ENCODE results near the gene PRSS2.

The PRSS2 gene

GRCh38 chr7:142787034-142787768 lies 16.4 kb downstream of the PRSS2 start:
- DNase-seq (ENCODE audit: low read depth), result no peak

DNA sequence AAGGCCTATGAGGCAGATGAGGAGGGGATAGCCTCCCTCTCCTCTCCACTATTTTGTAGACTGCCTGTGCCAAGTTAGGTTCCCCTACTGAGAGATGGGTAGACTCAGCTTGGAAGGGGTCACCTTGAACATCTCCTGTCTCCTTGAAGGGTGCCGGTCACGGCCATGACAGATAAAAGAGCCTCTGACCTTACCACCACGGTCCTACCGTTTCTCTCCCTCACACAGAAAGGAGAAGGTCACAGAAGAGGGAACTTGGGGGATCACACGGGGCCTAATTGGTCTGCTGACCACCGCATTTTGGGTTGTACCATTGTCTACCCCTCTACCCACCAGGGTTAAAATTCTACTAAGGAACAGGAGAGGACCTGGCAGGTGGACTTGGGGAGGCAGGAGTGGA lies 17.0 kb downstream of the PRSS2 start:
- no peak for DNase-seq (ENCODE audit: low read depth)

DNA sequence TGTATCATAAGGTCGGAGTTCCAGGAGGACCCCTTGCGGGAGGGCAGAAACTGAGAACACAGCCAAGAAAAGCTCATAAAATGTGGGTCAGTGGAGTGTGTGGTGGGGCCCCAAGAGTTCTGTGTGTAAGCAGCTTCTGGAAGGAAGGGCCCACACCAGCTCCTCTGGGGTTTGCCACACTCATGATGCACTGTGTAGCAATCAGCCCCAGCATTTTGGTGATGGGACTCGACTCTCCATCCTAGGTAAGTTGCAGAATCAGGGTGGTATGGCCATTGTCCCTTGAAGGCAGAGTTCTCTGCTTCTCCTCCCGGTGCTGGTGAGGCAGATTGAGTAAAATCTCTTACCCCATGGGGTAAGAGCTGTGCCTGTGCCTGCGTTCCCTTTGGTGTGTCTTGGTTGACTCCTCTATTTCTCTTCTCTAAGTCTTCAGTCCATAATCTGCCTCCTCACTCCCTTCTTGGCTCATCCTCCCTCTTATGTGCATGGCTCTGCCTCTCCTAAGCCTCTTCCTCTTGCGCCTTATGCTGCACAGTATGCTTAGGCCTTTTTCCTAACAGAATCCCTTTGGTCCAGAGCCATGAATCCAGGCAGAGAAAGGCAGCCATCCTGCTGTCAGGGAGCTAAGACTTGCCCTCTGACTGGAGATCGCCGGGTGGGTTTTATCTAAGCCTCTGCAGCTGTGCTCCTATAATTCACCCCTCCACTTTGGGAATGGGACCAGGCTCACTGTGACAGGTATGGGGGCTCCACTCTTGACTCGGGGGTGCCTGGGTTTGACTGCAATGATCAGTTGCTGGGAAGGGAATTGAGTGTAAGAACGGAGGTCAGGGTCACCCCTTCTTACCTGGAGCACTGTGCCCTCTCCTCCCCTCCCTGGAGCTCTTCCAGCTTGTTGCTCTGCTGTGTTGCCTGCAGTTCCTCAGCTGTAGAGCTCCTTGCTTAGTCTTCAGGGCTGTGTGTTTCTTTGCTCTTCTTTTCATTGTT lies 17.8 kb downstream of the PRSS2 start:
- no peak for DNase-seq (ENCODE audit: low read depth)

- no peak for DNase-seq (ENCODE audit: low read depth)
Observed at GRCh38 chr7:142789441-142789840, 18.7 kb downstream of the PRSS2 start.

DNA sequence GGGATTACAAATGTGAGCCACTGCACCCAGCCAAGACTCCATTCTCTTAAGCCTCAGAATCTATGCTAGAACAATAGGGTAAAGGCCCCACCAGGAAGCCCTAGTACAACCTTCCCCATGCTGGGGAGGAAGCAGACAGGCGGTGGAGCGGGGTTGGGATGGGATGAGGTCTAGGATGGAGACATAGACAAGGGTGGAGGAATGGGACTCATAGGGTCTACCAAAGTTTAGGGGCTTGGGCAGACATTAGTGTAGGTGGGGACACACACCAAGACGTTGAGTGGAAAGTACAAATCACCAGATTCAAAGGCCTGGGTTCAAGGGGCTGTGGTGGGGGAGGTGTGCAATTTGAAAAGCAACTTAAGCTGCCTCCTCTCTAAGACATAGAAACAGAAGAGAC lies 19.3 kb downstream of the PRSS2 start:
- no peak for DNase-seq (ENCODE audit: low read depth)

GRCh38 chr7:142790555-142790954 lies 19.8 kb downstream of the PRSS2 start:
- no peak for DNase-seq (ENCODE audit: low read depth)

GRCh38 chr7:142791502-142791901 lies 20.7 kb downstream of the PRSS2 start:
- DNase-seq (ENCODE audit: low read depth), result no peak

- DNase-seq (ENCODE audit: low read depth), result no peak
Observed at GRCh38 chr7:142792129-142792528, 21.4 kb downstream of the PRSS2 start.

DNA sequence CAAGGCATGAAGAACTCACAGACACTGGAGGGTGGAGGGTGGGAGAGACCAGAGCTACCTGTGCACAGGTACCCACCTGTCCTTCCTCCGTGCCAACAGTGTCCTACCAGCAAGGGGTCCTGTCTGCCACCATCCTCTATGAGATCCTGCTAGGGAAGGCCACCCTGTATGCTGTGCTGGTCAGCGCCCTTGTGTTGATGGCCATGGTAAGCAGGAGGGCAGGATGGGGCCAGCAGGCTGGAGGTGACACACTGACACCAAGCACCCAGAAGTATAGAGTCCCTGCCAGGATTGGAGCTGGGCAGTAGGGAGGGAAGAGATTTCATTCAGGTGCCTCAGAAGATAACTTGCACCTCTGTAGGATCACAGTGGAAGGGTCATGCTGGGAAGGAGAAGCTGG lies 21.8 kb downstream of the PRSS2 start:
- DNase-seq (ENCODE audit: low read depth), result no peak

GRCh38 chr7:142793156-142793555 lies 22.4 kb downstream of the PRSS2 start:
- no peak for DNase-seq (ENCODE audit: low read depth)

DNA sequence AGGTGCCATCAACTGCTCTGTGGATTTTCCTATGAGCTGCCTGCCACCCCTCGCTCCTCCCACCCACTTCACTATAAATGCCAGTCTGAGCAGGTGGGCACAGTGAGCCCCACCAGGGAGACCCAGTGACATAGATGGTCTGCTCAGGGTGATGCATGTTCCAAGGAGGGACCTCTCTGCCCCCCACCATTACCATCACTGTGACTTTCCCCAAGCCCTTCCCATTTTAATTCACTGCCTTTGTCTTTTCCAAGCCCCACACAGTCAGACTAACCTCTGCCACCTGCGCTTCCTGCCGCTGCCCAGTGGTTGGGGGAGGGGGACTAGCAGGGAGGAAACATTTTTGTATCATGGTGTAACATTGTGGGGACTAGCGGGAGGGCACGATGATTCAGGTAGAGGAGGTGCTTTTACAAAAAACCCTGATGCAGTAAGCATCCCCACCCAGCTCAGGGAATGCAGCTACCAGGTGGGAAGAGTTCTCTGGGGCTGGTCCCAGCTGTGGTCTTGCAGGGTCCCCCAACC lies 24.6 kb downstream of the PRSS2 start:
- no peak for DNase-seq (ENCODE audit: low read depth)

DNA sequence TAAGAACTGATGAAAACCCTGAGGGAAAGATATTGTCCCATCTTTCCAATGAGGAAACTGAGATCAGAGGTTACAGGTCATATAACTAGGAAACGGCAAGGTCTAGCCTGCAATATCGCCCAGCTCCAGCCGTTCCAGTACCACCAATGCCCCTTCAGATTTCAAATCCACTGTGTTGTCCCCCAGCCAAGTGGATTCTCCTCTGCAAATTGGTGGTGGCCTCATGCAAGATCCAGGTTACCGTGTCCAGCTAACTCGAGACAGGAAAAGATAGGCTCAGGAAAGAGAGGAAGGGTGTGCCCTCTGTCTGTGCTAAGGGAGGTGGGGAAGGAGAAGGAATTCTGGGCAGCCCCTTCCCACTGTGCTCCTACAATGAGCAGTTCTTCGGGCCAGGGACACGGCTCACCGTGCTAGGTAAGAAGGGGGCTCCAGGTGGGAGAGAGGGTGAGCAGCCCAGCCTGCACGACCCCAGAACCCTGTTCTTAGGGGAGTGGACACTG lies 25.3 kb downstream of the PRSS2 start:
- no peak for DNase-seq (ENCODE audit: low read depth)

- DNase-seq (ENCODE audit: low read depth), result no peak
Observed at GRCh38 chr7:142796501-142797390, 26.0 kb downstream of the PRSS2 start.

DNA sequence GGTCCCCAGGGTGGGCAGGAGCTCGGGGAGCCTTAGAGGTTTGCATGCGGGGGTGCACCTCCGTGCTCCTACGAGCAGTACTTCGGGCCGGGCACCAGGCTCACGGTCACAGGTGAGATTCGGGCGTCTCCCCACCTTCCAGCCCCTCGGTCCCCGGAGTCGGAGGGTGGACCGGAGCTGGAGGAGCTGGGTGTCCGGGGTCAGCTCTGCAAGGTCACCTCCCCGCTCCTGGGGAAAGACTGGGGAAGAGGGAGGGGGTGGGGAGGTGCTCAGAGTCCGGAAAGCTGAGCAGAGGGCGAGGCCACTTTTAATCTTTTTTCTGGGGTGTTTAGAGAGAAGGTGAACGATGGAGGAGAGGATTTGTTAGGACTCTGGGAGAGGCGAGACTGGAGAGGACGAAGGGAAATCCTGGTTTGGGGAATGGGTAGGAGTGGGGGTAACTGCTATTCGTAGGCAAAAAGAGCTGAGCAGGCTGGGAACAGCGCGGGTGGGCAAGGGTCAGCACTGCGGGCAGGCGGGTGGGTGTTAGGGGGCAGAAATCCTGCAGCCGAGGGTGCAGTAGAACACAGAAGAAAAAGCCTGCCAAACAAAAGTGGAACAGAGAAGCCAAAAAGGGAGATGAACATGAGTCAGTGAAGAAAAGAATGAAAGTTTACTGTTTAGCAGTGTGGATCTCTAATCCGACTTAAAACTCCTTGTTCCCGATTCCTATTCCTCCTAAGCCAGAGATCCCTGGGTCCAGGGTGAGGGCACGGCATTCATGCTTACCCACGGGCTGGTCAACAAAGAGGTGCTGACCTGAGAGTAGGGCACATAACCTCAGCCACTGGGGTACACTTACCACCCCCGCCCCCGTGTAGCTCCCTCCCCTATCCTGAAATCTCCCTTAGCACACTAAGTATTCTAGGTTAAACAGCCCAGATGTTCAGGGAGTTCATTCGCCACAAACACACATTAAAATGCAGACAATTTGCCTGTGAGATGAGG lies 26.9 kb downstream of the PRSS2 start:
- DNase-seq (ENCODE audit: low read depth), result no peak

DNA sequence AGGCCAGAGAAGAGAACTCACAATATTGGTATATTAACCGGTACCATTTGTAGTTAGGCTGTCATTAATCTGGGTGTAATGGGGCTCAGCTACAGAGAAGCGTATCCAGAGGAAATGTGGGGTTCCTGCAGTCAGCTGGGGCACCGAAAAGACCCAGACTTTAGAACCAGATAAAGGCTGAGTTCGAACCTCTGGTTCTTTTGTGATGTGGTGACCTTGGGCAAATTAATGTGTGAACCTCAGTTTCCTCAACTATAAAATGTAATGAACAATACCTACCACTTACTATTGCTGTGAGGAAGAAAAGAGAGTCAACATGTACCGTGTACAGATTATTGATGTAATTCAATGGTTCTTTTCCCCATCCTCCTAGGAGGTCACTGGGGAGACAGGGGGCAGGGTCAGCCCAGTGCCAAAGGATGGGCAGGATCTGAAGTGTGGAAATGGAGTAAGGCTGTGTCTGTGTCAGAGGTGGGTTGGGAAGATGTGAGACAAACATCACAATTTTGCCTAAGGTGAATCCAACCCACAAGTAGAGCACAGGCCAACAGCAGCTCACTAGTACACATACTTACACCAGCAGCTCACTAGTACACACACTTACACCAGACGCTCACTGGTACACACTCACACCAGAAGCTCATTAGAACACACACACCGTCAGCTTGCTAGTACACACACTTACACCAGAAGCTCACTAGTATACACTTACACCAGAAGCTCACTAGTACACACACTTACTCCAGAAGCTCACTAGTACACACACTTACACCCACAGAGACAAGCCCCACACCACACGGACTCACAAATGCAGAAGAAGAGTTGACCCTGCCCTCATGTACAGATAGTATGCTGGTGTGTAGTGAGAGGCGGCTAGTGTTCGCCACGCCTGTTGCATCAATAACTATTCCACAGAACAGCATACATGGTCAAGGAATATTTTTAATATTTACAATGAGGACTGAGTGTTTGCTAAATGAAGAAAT lies 28.0 kb downstream of the PRSS2 start:
- DNase-seq (ENCODE audit: low read depth), result no peak

- DNase-seq (ENCODE audit: low read depth), result no peak
Observed at GRCh38 chr7:142799437-142799835, 28.7 kb downstream of the PRSS2 start.

- DNase-seq (ENCODE audit: low read depth), result no peak
Observed at GRCh38 chr7:142800088-142800487, 29.3 kb downstream of the PRSS2 start.

- DNase-seq (ENCODE audit: low read depth), result no peak
Observed at GRCh38 chr7:142800699-142801260, 30.0 kb downstream of the PRSS2 start.

Measured in activated T-cell treated with anti-CD3 and anti-CD28 coated beads for 24 hours (primary cell).